Panc1 (cell line): Measurements from ENCODE around the gene UBC.

Source experiments
- POLR2AphosphoS5 ChIP-seq: IDR thresholded peaks from 2 replicates; pipeline ENCODE4 v1.6.1; 2012; ENCODE audit warnings: mild to moderate bottlenecking, low read depth, low read length, moderate library complexity
- TCF7L2 ChIP-seq: IDR thresholded peaks from 2 replicates; pipeline ENCODE4 v1.6.1; 2011; ENCODE audit warnings: mild to moderate bottlenecking, low read depth, low read length, inconsistent platforms
- TF ChIP-seq, protein P1 (sequence below): fragments of 450-650 bp; IDR thresholded peaks from 2 replicates; pipeline ENCODE4 v1.5.1; 2017; ENCODE audit warnings: mild to moderate bottlenecking

DNA sequence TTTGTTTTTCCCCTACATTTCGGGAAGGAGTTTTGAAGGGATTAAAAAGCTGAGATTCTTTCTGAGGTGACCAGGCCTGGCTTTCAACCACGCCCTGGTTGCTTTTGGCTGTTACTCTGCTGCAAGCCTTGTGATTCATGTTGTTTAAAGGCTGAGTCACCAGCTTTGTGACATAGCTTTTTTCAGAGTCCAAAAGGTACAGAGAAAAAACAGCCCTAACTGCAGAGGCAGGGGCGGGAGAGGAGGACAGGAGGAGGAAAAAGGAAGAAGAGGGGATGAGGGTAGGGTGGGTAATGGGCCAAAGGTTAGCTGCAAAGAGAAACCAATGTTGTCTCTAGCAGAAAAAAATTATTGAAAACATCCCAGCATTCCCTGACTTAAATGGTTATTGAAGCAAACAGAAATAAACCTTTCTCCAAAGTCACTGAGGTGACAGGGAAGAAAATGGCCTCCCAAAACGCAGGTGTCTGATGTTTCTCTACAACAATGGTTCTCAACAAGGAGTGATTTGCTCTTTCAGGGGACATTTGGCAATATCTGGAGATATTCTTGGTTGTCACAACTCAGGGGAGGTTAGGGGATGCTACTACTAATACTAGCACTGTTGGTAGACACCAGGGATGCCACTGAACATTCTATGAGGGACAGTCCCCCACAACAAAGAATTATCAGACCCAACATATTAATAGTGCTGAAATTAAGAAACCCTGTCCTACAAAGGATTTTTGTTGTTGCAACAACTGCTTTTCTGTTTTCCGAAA is 2.1 kb upstream of the UBC start:
- TF ChIP-seq, protein P1, sequence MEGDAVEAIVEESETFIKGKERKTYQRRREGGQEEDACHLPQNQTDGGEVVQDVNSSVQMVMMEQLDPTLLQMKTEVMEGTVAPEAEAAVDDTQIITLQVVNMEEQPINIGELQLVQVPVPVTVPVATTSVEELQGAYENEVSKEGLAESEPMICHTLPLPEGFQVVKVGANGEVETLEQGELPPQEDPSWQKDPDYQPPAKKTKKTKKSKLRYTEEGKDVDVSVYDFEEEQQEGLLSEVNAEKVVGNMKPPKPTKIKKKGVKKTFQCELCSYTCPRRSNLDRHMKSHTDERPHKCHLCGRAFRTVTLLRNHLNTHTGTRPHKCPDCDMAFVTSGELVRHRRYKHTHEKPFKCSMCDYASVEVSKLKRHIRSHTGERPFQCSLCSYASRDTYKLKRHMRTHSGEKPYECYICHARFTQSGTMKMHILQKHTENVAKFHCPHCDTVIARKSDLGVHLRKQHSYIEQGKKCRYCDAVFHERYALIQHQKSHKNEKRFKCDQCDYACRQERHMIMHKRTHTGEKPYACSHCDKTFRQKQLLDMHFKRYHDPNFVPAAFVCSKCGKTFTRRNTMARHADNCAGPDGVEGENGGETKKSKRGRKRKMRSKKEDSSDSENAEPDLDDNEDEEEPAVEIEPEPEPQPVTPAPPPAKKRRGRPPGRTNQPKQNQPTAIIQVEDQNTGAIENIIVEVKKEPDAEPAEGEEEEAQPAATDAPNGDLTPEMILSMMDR = no peak
- TF ChIP-seq POLR2AphosphoS5 (no peak), TCF7L2 (no peak)
